Measurements from ENCODE around the gene GOLGA5.

Gene GOLGA5

GRCh38 chr14:92866901-92867865 is 73.1 kb downstream of the GOLGA5 start:
- DNase-seq, result no peak
- no peaks in the 10 kb centered on the region for H3K36me3 ChIP-seq
- peaks cover 11% of the 10 kb centered on the region for H3K4me1 ChIP-seq
- no peak overlapping the region for H3K4me3 ChIP-seq (ENCODE audit: low read depth, low read length)
- H3K27me3 ChIP-seq, result no peaks in the 10 kb centered on the region
- no peaks in the 10 kb centered on the region for H3K9me3 ChIP-seq
- TF ChIP-seq CTCF (IDR thresholded peaks at IDR 0.05; ENCODE audit: low read depth, low read length), result no peak

GRCh38 chr14:92874962-92875661 is 81.0 kb downstream of the GOLGA5 start:
- H3K27me3 ChIP-seq, result no peaks in the 10 kb centered on the region
- peaks cover 10% of the 10 kb centered on the region for H3K4me1 ChIP-seq
- H3K4me3 ChIP-seq (ENCODE audit: low read depth, low read length), result no peak overlapping the region
- no peak for DNase-seq
- no peaks in the 10 kb centered on the region for H3K9me3 ChIP-seq
- no peak for TF ChIP-seq CTCF (IDR thresholded peaks at IDR 0.05; ENCODE audit: low read depth, low read length)
- no peaks in the 10 kb centered on the region for H3K36me3 ChIP-seq

- TF ChIP-seq CTCF (IDR thresholded peaks at IDR 0.05; ENCODE audit: low read depth, low read length), result no peak
- DNase-seq, result no peak
- no peaks in the 10 kb centered on the region for H3K27me3 ChIP-seq
- H3K4me3 ChIP-seq (ENCODE audit: low read depth, low read length), result no peak overlapping the region
- no peaks in the 10 kb centered on the region for H3K9me3 ChIP-seq
- H3K4me1 ChIP-seq, result peaks cover 27% of the 10 kb centered on the region
- H3K36me3 ChIP-seq, result no peaks in the 10 kb centered on the region
Observed at GRCh38 chr14:92877757-92878431, 83.8 kb downstream of the GOLGA5 start.

- Histone ChIP-seq H3K9me3 (no peaks in the 10 kb centered on the region), H3K4me3 (ENCODE audit: low read depth, low read length) (peak overlapping the region; percentile 6; the same call in 1 of the 2 replicates), H3K36me3 (no peaks in the 10 kb centered on the region), H3K27me3 (no peaks in the 10 kb centered on the region), H3K4me1 (peaks cover 37% of the 10 kb centered on the region)
- peak; percentile 59 for DNase-seq
- TF ChIP-seq CTCF (IDR thresholded peaks at IDR 0.05; ENCODE audit: low read depth, low read length), result no peak
Observed at GRCh38 chr14:92880351-92880750, 86.2 kb downstream of the GOLGA5 start.

- Histone ChIP-seq H3K36me3 (no peaks in the 10 kb centered on the region), H3K4me3 (ENCODE audit: low read depth, low read length) (peak overlapping the region; percentile 30), H3K27me3 (no peaks in the 10 kb centered on the region), H3K9me3 (no peaks in the 10 kb centered on the region), H3K4me1 (peaks cover 41% of the 10 kb centered on the region)
- peak; percentile 76 for DNase-seq
- TF ChIP-seq CTCF (IDR thresholded peaks at IDR 0.05; ENCODE audit: low read depth, low read length), result peak; percentile 82
Observed at GRCh38 chr14:92880851-92881250, 86.7 kb downstream of the GOLGA5 start.
